NOMO-1 (cell line): ENCODE results near the gene BPIFA2.
"Not testable (repeated sequence)": the region's sequence is repeated elsewhere in the genome, so short reads cannot be mapped to it uniquely, and the experiment has no call there.

Source experiments
- DNase-seq, 2 experiments: peaks; one replicate each; lab custom pipeline; 2025; ENCODE audit not compliant: unreplicated experiment in 2 of 2; lab: John Stamatoyannopoulos, UW

The BPIFA2 gene

GRCh38 chr20:33167859-33168258, at the start of gene BPIFA2:
Gene BPIFA2 (plus strand): TSS chr20:33168159. CDS start chr20:33169146, 987 bp downstream.
- DNase-seq = no peak

DNA sequence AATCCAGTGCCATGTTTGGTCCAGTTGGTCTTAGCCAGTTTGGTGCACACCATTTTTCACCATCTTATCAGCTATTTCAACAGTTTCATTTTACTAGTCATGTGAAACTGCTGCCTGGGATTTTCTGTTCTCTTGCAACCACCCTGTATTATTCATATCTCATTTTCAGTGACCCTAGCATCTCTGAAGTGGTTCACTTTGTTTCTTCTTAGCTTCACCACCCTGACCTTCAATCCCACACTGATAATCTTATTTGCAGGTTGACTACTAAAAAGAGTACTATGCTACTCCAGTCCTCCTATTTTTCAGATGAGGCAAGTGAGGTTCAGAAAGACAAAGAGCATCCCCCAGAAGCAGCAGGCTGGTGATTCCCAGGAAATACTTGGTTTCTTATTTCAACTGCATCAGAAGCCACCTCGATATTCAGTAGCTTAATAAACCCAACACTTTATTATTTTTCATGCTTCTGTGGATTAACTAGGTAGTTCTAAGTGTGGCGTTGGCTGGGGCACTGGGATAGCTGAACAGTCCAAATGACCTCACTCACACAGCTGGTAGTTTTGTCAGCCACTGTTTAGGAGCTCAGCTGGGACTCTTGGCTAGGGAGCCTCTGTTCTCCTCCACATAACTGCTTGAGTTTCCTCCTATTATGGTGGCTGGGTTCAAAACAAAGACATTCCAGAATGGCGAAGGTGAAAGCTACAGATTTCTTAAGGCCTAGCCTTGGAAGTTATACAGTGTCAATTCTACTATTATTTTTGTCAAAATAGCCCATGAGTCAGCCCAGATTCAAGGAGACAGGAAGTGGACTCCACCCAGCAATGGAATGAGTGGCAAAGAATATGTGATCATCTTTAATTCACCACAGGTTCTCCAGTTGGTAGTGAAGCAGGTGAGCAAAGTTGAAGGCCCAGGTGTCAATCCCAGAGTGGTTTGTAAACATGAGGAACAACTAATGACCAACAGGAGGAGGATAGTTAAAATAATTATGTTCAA, 47.9 kb upstream of the BPIFA2 start:
- DNase-seq = no peak

- DNase-seq = no peak
Observed at GRCh38 chr20:33120934-33121333, 47.0 kb upstream of the BPIFA2 start.

- not testable (repeated sequence) for DNase-seq
Observed at GRCh38 chr20:33122297-33122696, 45.7 kb upstream of the BPIFA2 start.

GRCh38 chr20:33124261-33124660, 43.7 kb upstream of the BPIFA2 start:
- no peak for DNase-seq

DNA sequence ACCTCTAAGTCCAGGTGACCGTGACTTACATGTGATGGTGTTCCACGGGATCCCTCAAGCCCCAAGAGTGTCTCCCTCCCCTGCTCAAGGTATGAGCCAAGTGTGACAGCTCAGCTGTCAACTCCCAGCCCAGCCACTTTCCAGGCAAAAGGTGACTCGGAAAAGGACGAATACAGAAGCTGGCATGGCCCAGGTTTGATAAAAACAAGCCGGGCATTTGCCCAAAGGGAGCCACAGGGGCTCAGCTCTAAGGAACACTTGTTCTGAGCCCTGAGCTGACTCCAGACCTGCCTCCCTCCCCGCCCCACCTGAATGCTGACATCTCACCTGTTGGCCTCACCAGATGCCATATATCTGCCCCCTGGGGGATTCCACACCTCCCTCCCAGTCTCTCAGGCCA, 43.0 kb upstream of the BPIFA2 start:
- no peak for DNase-seq

DNA sequence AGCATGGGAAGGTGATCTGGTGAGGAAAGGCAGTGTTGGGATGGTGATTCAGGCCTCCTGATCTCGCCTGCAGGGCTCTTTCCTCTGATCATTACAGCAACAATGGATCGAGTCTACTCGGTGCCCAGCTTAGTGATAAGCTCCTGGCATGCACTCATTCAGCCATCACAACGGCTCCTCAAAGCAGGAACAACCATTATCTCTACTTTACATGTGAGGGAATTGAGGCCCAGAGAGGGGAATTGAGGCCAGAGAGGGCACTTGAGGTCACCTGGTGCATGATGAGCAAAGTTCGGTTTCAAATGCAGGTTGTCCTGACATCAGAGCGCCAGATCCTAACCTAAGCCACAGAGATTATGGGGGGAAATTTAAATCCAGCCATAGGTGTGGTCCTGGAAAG, 42.0 kb upstream of the BPIFA2 start:
- DNase-seq = no peak

DNA sequence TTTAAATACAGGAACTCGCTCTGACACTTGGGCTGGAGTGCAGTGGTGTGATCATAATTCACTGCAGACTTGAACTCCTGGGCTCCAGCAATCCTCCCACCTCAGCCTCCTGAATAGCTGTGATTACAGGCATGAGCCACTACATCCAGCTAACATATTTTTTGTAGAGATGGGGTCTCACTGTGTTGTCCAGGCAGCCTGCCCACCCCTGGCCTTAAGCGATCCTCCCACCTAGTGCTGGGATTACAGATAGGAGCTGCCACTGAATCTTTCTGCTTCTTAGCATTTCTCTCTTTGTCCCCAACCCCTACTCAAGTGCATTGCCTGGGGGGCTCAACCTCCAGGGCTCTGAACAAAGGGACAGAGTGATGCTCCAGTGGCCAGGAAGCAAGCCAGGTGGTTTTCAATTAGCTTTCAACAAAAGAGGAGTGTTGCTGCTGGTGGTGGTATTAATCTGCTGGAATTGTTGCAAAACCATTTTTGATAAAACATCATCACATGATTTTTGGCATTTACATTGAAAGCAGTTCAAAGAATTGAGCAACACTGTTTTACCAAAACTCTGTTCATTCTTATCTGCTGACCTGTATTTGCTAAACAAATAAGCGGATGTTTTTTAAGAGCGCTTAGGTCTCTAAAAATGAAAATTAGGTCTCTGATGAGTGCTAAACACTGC, 40.4 kb upstream of the BPIFA2 start:
- no peak for DNase-seq

DNA sequence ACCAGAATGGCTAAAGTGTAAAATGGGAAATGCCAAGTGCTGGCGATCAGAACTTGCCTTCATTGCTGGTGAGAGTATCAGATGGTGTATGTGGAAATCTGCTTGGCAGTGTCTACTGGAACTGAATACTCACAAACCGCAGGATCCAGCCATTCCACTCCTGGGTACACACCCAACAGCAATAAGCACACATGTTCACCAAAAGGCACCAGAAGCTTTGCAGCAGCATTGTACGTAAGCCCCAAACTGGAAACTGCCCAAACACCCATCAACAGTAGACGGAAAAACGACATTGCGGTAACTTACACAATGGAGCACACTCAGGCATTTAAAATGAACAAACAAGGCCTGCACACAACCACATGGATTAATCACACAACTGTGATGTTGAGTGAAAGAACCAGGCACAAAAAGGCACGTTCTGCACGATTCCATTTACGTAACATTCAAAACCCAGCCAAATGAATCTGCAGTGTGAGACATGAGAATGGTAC, 37.3 kb upstream of the BPIFA2 start:
- DNase-seq = no peak

- no peak for DNase-seq
Observed at GRCh38 chr20:33131949-33132473, 35.9 kb upstream of the BPIFA2 start.

DNA sequence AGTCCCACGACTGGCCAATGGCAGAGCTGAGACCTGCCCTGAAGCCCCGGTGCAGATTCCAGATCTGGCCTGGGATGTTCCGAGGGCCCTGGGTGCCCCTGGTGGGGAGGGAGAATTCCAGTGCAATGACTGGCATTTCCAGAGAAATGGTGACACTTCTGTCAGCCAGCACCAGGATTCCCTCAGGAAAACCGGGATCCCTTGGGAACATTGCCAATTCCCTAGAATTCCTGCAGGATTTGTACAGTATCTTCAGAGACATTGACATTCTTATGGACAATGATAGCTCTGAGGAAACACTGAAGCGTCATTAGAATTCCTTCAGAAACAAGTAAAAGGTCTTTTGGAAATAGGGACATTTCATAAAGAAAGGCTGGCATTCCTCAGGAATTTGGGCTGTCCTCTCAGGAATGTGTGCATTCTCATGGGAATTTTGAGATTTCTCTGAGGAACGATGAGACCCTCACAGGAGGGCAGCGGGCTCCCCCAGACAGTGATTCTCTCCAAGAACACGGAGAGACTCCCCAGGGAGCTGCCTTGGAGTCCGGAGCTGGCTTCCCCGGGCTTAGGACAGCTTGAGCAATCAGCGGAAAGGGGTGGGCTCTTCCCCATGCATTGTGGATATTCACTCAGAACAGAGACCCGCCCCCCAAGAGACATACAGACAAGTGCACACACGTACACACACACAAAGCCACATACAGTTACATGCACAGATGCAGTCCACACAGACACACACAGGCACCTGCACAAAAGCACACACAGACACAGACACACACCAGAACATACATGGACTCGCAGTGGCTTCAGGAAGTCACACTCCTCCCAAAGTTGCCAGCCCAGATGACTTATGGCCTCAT, 35.2 kb upstream of the BPIFA2 start:
- DNase-seq = no peak

DNA sequence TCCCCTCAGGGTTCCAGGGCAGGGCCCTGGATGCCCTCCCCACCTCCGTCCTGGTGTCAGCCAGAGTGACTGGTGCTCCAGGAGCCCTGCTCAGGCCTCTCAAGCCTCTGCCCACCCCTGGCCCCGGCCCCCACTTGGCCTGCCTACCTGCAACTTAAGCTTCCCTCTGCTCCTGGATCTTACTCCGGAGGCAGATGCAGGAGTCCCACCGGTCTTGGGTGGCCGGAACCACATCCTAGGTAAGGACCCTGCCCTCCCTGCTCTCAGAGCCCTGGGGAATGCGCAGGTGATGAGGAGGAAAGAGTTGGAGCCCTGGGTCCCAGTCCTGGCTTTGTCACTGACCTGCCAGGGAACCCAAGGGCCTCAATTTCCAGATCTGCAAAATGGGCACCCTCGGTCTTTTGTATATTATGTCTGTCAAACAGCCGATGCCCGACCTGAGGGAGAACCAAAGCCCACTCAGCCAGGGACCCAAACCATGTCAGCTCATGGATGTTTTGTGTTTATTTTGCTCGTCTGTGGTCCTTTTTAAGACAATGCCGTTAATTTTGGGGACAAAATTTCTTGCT, 34.5 kb upstream of the BPIFA2 start:
- no peak for DNase-seq

GRCh38 chr20:33137195-33137594, 30.8 kb upstream of the BPIFA2 start:
- DNase-seq = no peak

GRCh38 chr20:33139467-33139866, 28.5 kb upstream of the BPIFA2 start:
- no peak for DNase-seq

DNA sequence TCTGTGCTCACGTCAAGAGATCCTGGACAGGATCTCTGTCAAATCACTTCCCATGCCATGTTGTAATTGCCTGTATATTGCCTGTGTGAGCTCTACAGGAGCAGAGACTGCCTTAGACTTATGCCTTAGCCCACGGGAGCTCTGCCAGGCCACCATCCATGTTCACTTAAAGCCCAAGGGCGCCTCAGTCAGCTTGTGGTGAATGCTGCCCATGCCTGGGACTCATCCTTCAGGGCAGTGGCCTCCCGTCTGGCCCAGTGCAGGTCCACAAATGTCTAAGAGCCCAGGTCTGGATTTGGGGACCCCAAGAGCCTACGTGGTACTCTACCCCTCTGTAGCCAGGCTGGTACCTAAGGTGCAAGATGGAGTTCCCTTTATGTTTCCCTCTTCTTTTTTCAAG, 22.4 kb upstream of the BPIFA2 start:
- no peak for DNase-seq

GRCh38 chr20:33147299-33147698, 20.7 kb upstream of the BPIFA2 start:
- DNase-seq = no peak

DNA sequence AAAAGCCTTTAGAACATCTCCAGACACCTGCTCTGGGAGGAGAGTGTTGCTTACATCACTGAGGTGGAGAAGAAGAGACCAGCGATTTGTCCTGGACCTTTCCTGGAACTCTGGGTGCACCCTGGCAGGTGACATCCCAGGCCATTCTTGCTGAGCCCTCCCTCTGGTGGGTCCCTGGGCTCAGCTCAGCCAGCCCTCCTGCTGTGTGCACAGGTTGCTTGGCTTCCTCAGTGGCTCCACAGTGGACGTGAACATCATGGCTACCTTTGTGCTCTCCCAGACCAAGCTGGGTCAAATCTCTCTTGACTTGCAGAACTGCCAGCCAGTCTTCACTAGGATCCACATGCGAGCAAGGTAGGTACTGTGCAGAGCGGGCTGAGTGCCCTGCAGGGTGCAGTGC, 19.9 kb upstream of the BPIFA2 start:
- no peak for DNase-seq

DNA sequence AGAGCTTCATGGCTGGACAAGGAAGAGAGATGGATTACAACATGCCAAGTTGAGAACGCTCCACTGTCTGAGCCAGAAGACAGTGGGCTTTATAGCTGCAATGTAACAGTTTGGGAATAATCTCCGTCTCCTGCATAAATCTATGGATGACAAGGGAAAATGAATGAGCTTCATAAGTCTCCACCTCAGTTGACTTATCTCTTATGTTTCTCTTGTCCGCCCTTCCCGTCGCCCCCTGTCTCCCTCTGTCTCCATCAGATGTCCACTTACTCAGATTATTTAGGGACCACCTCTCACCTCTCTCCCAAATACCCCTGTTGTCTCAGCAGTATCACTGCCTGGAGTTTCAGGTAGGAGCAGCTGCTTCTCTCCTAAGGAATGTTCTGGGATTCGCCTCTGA, 13.7 kb upstream of the BPIFA2 start:
- no peak for DNase-seq

- no peak for DNase-seq
Observed at GRCh38 chr20:33158637-33159385, 9.1 kb upstream of the BPIFA2 start.

DNA sequence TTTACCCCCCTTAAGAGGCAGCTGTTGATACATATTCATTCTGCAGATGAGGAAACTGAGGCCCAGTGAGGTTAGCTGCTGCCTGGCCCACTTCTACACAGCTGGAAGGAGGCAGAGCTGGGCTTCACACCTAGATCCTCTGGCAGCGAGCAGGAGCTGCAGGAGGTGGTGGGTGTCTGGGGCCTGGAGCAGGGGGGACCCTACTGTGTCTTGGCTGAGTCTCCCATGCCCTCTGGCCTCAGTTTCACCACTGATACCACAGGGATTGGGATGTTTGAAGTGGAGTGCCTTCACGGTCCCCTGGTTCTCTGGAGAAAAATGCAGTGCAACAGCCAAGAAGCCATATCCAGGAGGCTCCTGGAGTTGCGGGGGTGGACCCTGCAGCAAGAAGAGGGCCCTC, 8.2 kb upstream of the BPIFA2 start:
- no peak for DNase-seq
